ENCODE data around the gene FAM83F. TPM values are rescaled to one million over a fixed set of nuclear protein-coding genes. Genes with fewer than 3 reads are reported as not detected.

FAM83F gene
- total RNA-seq, 1 donor from 2014 or later: 1.4 TPM

DNA sequence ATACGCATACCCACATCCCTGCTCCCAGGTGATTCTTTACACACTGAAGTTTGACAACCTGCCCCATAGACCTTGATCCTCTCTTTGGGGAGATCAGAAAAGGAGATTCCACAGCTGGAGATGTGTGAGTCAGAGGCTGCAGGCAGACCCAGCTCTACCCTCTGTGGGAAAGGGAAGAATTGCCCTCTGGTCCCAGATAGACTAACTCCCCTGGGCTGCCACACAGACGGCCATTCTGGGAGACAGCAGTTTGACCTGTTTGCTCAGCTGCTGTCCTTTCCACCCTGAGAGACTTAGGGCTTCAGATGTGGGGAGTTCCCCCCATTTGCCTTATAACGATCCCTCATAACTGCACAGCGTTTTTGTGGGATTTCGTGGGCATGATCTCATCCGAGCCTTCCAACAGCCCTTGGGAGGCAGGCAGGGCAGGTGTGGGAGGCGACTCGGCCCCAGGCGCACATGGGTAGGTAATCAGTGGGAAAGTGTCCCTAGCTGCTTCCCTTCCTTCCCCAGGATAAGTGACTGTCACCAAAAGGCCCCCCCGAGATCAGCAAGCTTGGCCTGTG lies 14.1 kb downstream of the FAM83F start:
- ATAC-seq (no peak), DNase-seq (peak; percentile 14)
- Histone ChIP-seq H3K4me1 (no peaks in the 10 kb centered on the region), H3K36me3 (no peaks in the 10 kb centered on the region), H3K27ac (no peak overlapping the region), H3K4me3 (no peak overlapping the region), H3K9me3 (no peaks in the 10 kb centered on the region), H3K27me3 (ENCODE audit: low read depth) (peaks cover 36% of the 10 kb centered on the region)
- TF ChIP-seq, protein P1, sequence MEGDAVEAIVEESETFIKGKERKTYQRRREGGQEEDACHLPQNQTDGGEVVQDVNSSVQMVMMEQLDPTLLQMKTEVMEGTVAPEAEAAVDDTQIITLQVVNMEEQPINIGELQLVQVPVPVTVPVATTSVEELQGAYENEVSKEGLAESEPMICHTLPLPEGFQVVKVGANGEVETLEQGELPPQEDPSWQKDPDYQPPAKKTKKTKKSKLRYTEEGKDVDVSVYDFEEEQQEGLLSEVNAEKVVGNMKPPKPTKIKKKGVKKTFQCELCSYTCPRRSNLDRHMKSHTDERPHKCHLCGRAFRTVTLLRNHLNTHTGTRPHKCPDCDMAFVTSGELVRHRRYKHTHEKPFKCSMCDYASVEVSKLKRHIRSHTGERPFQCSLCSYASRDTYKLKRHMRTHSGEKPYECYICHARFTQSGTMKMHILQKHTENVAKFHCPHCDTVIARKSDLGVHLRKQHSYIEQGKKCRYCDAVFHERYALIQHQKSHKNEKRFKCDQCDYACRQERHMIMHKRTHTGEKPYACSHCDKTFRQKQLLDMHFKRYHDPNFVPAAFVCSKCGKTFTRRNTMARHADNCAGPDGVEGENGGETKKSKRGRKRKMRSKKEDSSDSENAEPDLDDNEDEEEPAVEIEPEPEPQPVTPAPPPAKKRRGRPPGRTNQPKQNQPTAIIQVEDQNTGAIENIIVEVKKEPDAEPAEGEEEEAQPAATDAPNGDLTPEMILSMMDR (IDR thresholded peaks at IDR 0.05): no peak
- intact Hi-C loops (cut with DNase I): no loop called here

DNA sequence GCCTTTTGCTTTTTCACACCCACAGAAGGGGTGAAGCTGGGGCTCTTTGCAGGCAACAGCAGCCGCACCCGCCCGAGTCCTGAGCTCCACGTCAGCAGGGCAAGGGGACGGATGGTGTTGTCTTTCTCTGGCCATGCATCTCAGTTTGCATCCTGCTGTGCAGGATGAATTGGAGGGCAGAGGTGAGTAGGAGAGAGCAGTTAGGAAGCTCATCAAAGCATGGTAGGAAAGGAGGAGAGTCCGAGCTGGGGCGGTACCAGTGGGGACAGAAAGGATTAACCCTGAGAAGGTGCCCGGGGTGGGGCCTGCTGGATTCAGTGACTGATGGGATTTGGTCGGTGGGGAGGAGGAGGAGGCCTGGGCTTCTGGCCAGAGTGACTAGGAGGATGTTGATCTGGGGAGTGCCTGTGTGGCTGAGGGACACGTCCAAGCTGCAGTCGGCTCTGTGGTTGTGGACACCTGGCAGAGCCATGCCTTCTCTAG lies 14.6 kb downstream of the FAM83F start:
- H3K36me3 ChIP-seq: no peaks in the 10 kb centered on the region
- H3K27ac ChIP-seq: no peak overlapping the region
- H3K4me3 ChIP-seq: no peak overlapping the region
- H3K4me1 ChIP-seq: no peaks in the 10 kb centered on the region
- no peaks in the 10 kb centered on the region for H3K9me3 ChIP-seq
- ATAC-seq: no peak
- peaks cover 36% of the 10 kb centered on the region for H3K27me3 ChIP-seq (ENCODE audit: low read depth)
- TF ChIP-seq, protein P1 (IDR thresholded peaks at IDR 0.05): no peak
- DNase-seq: peak; percentile 36
- intact Hi-C loops (cut with DNase I): no loop called here

DNA sequence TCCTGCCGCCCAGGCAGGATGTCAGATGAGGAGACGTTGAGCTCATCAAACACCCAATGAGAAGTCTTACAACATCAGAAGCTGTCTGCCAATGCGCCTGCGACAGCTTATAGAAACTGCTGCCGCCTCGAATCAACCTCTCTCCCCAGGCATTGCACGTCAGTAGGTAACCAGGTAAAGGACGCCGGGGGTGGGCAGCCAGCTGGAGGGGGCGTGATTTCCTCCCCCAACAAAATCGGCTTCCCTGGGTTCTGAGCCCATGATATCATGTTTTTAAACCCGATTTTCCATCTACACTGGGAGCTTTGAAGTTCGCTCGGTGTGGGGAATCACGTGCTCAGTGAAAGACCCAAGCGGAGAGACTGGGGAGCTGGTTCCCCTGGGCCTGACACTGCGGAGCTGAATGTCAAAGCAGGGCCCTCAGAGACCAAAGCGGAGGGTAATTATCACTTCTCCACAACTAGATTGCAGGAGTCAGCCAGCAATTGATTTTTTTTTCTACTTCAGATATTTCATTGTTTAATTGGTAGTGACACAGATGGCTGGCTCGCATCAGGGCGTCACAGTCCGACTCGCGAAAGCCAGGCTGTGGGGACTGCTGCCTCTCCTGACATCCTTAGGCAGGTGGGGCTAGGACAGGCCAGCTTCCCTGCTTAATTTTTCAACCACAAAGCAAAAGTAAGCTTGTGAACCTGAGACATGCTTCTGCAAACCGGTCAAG lies 15.4 kb downstream of the FAM83F start:
- no peaks in the 10 kb centered on the region for H3K36me3 ChIP-seq
- no peaks in the 10 kb centered on the region for H3K4me1 ChIP-seq
- TF ChIP-seq, protein P1 (IDR thresholded peaks at IDR 0.05): no peak
- no peak overlapping the region for H3K27ac ChIP-seq
- ATAC-seq (no peak), DNase-seq (peak; percentile 19)
- no peaks in the 10 kb centered on the region for H3K9me3 ChIP-seq
- intact Hi-C loops (cut with DNase I): no loop called here
- no peak overlapping the region for H3K4me3 ChIP-seq
- H3K27me3 ChIP-seq (ENCODE audit: low read depth): peaks cover 36% of the 10 kb centered on the region

DNA sequence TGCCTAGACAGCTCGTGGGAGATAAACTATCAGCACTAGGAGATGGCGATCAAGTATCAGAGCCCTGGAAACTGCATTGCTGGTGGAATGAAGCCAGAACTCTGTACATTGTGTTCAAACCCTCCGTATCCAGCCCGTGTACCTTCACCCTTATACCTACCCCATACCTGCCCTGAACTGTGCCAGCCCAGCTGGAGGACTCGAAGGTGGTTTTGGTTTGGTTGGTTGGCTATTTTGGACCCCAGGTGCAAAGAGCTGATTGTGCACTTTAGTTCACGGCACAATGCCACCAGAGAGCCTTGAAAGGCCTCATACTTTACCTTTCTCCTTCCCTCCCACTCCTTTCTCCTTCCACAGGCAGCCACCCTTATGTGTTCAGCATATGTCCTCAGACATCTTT lies 16.0 kb downstream of the FAM83F start:
- peaks cover 36% of the 10 kb centered on the region for H3K27me3 ChIP-seq (ENCODE audit: low read depth)
- H3K4me3 ChIP-seq: no peak overlapping the region

DNA sequence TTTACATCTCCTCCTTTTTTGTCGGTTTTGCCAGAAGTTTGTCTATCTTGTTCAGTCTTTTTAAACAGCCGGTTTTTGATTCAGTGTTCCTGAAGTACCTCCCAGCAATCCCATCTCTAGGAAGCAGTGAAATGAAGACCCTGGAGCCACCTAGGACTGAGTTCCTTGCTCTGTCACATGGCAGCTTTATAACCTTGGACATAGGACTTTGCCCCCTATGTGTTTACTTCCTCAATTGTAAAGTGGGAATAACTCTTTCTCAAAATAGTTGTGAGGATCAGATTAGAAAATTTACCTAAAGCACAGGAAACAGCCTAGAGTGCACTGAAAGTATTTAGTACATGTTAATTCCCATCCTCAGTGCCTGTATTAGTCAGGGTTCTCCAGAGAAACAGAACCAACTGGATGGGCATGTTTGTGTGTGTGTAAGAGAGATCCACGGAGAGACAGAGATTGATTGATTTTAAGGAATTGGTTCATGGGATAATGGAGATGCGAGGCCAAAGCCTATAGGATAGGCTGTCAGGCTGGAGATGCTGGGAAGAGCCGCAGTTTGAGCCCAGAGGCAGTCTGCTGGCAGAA lies 20.0 kb downstream of the FAM83F start:
- no peak for DNase-seq
- Histone ChIP-seq H3K4me1 (no peaks in the 10 kb centered on the region), H3K27me3 (ENCODE audit: low read depth) (peaks cover 18% of the 10 kb centered on the region), H3K4me3 (no peak overlapping the region), H3K36me3 (no peaks in the 10 kb centered on the region), H3K27ac (no peak overlapping the region), H3K9me3 (no peaks in the 10 kb centered on the region)
- intact Hi-C loops (cut with DNase I): no loop called here
- TF ChIP-seq, protein P1 (IDR thresholded peaks at IDR 0.05): no peak
- ATAC-seq: no peak

More for the DNA sequence above, 16.0 kb downstream of the FAM83F start:
- Histone ChIP-seq H3K4me1 (no peaks in the 10 kb centered on the region), H3K9me3 (no peaks in the 10 kb centered on the region), H3K36me3 (no peaks in the 10 kb centered on the region), H3K27ac (no peak overlapping the region)
- TF ChIP-seq, protein P1 (IDR thresholded peaks at IDR 0.05): no peak
- ATAC-seq (no peak), DNase-seq (no peak)
- intact Hi-C loops (cut with DNase I): no loop called here
